RPMI8226 (cell line): ENCODE measurements around the gene PRDM15.

Source experiments
- DNase-seq: peaks from one replicate; pipeline ENCODE4 v3.0.0-alpha.2; 2015

The PRDM15 gene

GRCh38 chr21:41759214-41759840 lies 119.8 kb downstream of the PRDM15 start:
- DNase-seq = no peak

GRCh38 chr21:41758550-41758949 lies 120.6 kb downstream of the PRDM15 start:
- DNase-seq = no peak

GRCh38 chr21:41755934-41756773 lies 123.0 kb downstream of the PRDM15 start:
- no peak for DNase-seq

GRCh38 chr21:41755258-41755933 lies 123.7 kb downstream of the PRDM15 start:
- no peak for DNase-seq

- DNase-seq = no peak
These were observed 124.7 kb downstream of the PRDM15 start for GRCh38 chr21:41754479-41754891.

GRCh38 chr21:41753006-41753898 lies 125.9 kb downstream of the PRDM15 start:
- DNase-seq = no peak

GRCh38 chr21:41752231-41752681 lies 126.9 kb downstream of the PRDM15 start:
- DNase-seq = no peak

GRCh38 chr21:41751611-41752011 lies 127.5 kb downstream of the PRDM15 start:
- DNase-seq = no peak

GRCh38 chr21:41750532-41751151 lies 128.5 kb downstream of the PRDM15 start:
- DNase-seq = no peak

GRCh38 chr21:41750051-41750450 lies 129.1 kb downstream of the PRDM15 start:
- DNase-seq = no peak

- DNase-seq = no peak
These were observed 129.9 kb downstream of the PRDM15 start for GRCh38 chr21:41749286-41749685.
